Keratinocyte (primary cell): Measurements from ENCODE around the gene HIVEP2. TPM values are rescaled to one million over a fixed set of nuclear protein-coding genes. Genes with fewer than 3 reads are reported as not detected.

Experiments
- DNase-seq: peaks from one replicate; pipeline ENCODE4 v3.0.0-alpha.2; 2011; ENCODE audit warnings: low read depth, missing footprints, low spot score
- FAIRE-seq: peaks from 2 replicates; lab custom pipeline; 2011; peaks lifted over from hg19 to GRCh38; lab: Jason Lieb, UNC
- H2AFZ ChIP-seq: 2 replicates; pipeline ENCODE4 v1.6.0; 2012; ENCODE audit warnings: low read length, control low read depth, inconsistent platforms; ENCODE audit not compliant: control insufficient read depth
- H3K27ac ChIP-seq: 2 replicates; pipeline ENCODE4 v1.5.1; 2011; ENCODE audit warnings: low read length; ENCODE audit not compliant: control insufficient read depth, insufficient read depth
- H3K27me3 ChIP-seq: 3 replicates; pipeline ENCODE4 v1.6.0; 2011; ENCODE audit warnings: low read length; ENCODE audit not compliant: control insufficient read depth, insufficient read depth; ENCODE audit errors: extremely low read depth
- H3K36me3 ChIP-seq, 2 experiments: 2 replicates in 1 of 2; 3 replicates in 1 of 2; pipeline ENCODE4 v1.5.1; 2011; ENCODE audit warnings: low read length in 2 of 2, mild to moderate bottlenecking in 1 of 2; ENCODE audit not compliant: control insufficient read depth in 2 of 2, insufficient read depth in 2 of 2; ENCODE audit errors: extremely low read depth in 1 of 2
- H3K4me1 ChIP-seq: 3 replicates; pipeline ENCODE4 v1.5.1; 2011; ENCODE audit warnings: low read length; ENCODE audit not compliant: control insufficient read depth, insufficient read depth; ENCODE audit errors: extremely low read depth
- H3K4me2 ChIP-seq: 3 replicates; pipeline ENCODE4 v1.6.0; 2011; ENCODE audit warnings: low read depth, low read length; ENCODE audit not compliant: control insufficient read depth, insufficient read depth; ENCODE audit errors: extremely low read depth
- H3K4me3 ChIP-seq, 3 experiments: fragments of 200-600 bp in 1 of 3; sonication (generic) in 1 of 3; 2 replicates in 2 of 3; 3 replicates in 1 of 3; pipeline ENCODE4 v1.5.1; 2011 to 2016; ENCODE audit warnings: low read length in 3 of 3, mild to moderate bottlenecking in 3 of 3, control low read depth in 2 of 3, inconsistent platforms in 1 of 3, low read depth in 1 of 3, mixed read lengths in 1 of 3, mixed run types in 1 of 3, moderate library complexity in 1 of 3; ENCODE audit not compliant: control insufficient read depth in 2 of 3, insufficient read depth in 2 of 3; ENCODE audit errors: extremely low read depth in 1 of 3
- H3K79me2 ChIP-seq: 2 replicates; pipeline ENCODE4 v1.6.0; 2012; ENCODE audit warnings: low read length; ENCODE audit not compliant: control insufficient read depth, insufficient read depth
- H3K9ac ChIP-seq: 3 replicates; pipeline ENCODE4 v1.6.0; 2011; ENCODE audit warnings: low read length; ENCODE audit not compliant: control insufficient read depth, insufficient read depth; ENCODE audit errors: extremely low read depth
- H3K9me1 ChIP-seq: 3 replicates; pipeline ENCODE4 v1.6.0; 2011; ENCODE audit warnings: low read length; ENCODE audit not compliant: control insufficient read depth, insufficient read depth; ENCODE audit errors: extremely low read depth
- H3K9me3 ChIP-seq: 2 replicates; pipeline ENCODE4 v1.5.1; 2012; ENCODE audit warnings: low read depth, low read length; ENCODE audit not compliant: control insufficient read depth
- H4K20me1 ChIP-seq: 3 replicates; pipeline ENCODE4 v1.6.0; 2011; ENCODE audit warnings: low read length; ENCODE audit not compliant: control insufficient read depth, insufficient read depth; ENCODE audit errors: extremely low read depth
- EZH2 ChIP-seq: IDR thresholded peaks from one replicate; pipeline ENCODE4 v1.6.1; 2012; ENCODE audit warnings: inconsistent platforms, mild to moderate bottlenecking, low read length, moderate library complexity
- dilution Hi-C: fragments of 300-500 bp; cut with MboI; formaldehyde crosslinking; loops from one replicate; pipeline ENCODE4 v1.7.0; 2020; ENCODE audit warnings: low sequenced_read_pairs; ENCODE audit not compliant: extremely low pct_ligation_motif_present
- polyA plus RNA-seq, 5 experiments: library from polyadenylated mRNA; depleted of rRNA in 3 of 5; stranded (reverse) in 3 of 5; stranded (forward) in 1 of 5; unstranded in 1 of 5; fragments of >200 nt; gene quantifications; 1 replicate in 1 of 5; 2 replicates in 3 of 5; 3 replicates in 1 of 5; pipeline versions ENCODE4 v1.2.1 to v1.2.3, GENCODE V29; 2011 to 2012; ENCODE audit warnings: missing spikeins in 2 of 5, low read depth in 1 of 5, low replicate concordance in 1 of 5
- TF ChIP-seq, protein P1 (sequence below), 3 experiments: IDR thresholded peaks in 1 of 3; conservative IDR thresholded peaks in 1 of 3; optimal IDR thresholded peaks in 1 of 3; 2 replicates in 2 of 3; 3 replicates in 1 of 3; pipeline versions ENCODE3 to v1.5.1; 2011; ENCODE audit warnings: low read length in 3 of 3, mild to moderate bottlenecking in 3 of 3, moderate library complexity in 2 of 3, control low read depth in 1 of 3, inconsistent platforms in 1 of 3; ENCODE audit not compliant: insufficient read depth in 2 of 3; ENCODE audit errors: extremely low read depth in 1 of 3

Gene HIVEP2
- polyA plus RNA-seq, 1 donor (not counting 4 experiments of a cell fraction or from before 2014, with no cell fraction given), result 8.9 TPM

DNA sequence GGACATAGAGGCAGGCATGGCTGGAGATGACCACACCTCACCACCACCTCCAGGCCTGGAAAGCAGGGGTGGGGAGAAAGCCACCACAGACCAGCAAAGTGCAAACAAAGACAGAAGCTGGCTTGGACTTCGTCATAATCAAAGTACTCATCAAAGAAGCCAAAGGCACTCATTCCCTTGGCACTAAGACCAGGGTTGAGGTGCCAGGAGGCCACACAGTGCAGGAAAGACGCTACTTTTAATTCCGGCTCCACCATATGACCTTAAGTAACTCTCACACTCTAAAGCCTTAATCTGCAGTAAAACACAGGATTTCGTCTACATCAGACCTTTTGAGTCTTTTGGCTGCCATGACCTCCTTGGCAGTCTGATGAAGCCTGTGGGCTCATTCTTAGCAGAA is 123.1 kb downstream of the HIVEP2 start:
- dilution Hi-C loops, result no loop called here
- Histone ChIP-seq H3K4me3 (no peak overlapping the region), H3K27ac (no peak overlapping the region), H3K4me1 (peaks cover 13% of the 10 kb centered on the region), H3K27me3 (no peaks in the 10 kb centered on the region), H3K4me2 (no peak overlapping the region), H4K20me1 (no peaks in the 10 kb centered on the region), H3K9me1 (no peaks in the 10 kb centered on the region), H3K79me2 (peaks cover 7% of the 10 kb centered on the region), H3K9me3 (no peaks in the 10 kb centered on the region), H2AFZ (no peak overlapping the region), H3K9ac (no peak overlapping the region), H3K36me3 (no peaks in the 10 kb centered on the region)
- no peak for DNase-seq
- no peak for FAIRE-seq
- TF ChIP-seq EZH2, result no peak
- TF ChIP-seq, protein P1, sequence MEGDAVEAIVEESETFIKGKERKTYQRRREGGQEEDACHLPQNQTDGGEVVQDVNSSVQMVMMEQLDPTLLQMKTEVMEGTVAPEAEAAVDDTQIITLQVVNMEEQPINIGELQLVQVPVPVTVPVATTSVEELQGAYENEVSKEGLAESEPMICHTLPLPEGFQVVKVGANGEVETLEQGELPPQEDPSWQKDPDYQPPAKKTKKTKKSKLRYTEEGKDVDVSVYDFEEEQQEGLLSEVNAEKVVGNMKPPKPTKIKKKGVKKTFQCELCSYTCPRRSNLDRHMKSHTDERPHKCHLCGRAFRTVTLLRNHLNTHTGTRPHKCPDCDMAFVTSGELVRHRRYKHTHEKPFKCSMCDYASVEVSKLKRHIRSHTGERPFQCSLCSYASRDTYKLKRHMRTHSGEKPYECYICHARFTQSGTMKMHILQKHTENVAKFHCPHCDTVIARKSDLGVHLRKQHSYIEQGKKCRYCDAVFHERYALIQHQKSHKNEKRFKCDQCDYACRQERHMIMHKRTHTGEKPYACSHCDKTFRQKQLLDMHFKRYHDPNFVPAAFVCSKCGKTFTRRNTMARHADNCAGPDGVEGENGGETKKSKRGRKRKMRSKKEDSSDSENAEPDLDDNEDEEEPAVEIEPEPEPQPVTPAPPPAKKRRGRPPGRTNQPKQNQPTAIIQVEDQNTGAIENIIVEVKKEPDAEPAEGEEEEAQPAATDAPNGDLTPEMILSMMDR (optimal IDR thresholded peaks at IDR 0.05 in 1 of 3, IDR thresholded peaks at IDR 0.05 in 1 of 3, conservative IDR thresholded peaks at IDR 0.05 in 1 of 3; ENCODE audit: extremely low read depth in 1 of 3, insufficient read depth in 2 of 3, low read length in 3 of 3), result no peak

DNA sequence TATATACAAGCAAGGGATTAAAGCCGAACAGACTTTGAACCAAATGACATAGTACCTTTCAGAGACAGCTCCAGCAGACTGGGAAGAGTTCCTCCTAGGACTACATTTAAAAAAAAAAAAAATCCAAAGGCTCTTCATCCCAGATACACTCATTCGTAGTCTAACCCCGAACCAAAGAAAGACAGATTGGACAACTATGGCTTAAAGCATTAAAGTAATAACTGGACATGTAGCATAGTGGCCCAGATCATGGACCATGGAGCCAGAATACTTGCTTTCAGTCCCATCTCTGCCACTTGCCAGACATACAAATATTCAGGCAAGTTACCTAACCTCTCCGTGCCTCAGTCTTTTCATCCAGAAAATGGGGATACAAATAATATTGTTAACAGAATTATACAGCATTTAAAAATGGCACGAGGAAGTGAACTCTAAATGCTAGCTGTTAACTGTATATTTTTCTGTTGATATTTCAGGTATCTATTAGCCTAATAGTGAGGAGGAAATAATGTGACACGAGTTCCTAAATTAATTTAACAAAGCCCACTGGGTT is 123.7 kb downstream of the HIVEP2 start:
- no peak overlapping the region for H3K9ac ChIP-seq
- no peaks in the 10 kb centered on the region for H3K9me3 ChIP-seq
- H3K79me2 ChIP-seq, result peaks cover 7% of the 10 kb centered on the region
- dilution Hi-C loops, result no loop called here
- no peak overlapping the region for H3K27ac ChIP-seq
- H2AFZ ChIP-seq, result no peak overlapping the region
- DNase-seq, result no peak
- FAIRE-seq, result no peak
- no peak overlapping the region for H3K4me2 ChIP-seq
- no peaks in the 10 kb centered on the region for H3K36me3 ChIP-seq
- no peak overlapping the region for H3K4me3 ChIP-seq
- TF ChIP-seq, protein P1 (optimal IDR thresholded peaks at IDR 0.05 in 1 of 3, IDR thresholded peaks at IDR 0.05 in 1 of 3, conservative IDR thresholded peaks at IDR 0.05 in 1 of 3; ENCODE audit: extremely low read depth in 1 of 3, insufficient read depth in 2 of 3, low read length in 3 of 3), result no peak
- no peak for TF ChIP-seq EZH2
- H4K20me1 ChIP-seq, result no peaks in the 10 kb centered on the region
- no peaks in the 10 kb centered on the region for H3K27me3 ChIP-seq
- H3K9me1 ChIP-seq, result no peaks in the 10 kb centered on the region
- H3K4me1 ChIP-seq, result peaks cover 13% of the 10 kb centered on the region
